NCI-H748 treated with DMSO at 0.1 percent for 48 hours (cell line): ENCODE measurements around the gene EFNB2.

Experiments
- DNase-seq: peaks from one replicate; lab custom pipeline; 2025; lab: John Stamatoyannopoulos, UW

EFNB2 gene

GRCh38 chr13:106525865-106526264, 9.6 kb downstream of the EFNB2 start:
- no peak for DNase-seq

DNA sequence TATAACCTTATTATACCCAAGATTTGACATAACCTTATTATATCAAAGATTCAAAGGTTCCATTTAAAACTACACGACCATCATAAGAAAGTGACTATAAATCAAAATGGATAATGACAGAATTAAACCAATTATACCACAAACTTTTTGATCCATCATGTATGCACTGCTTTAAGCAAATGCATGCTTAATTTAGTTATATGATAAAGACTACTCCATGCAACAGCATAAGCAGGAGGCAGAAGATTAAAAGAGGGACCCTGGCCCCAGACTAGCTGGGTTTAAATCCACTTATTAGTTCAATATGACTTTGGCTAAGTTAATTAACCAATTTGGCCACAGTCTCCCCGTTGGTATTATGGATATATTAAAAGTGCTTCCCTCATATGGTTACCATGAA, 11.4 kb downstream of the EFNB2 start:
- DNase-seq: no peak

GRCh38 chr13:106523576-106523975, 11.9 kb downstream of the EFNB2 start:
- no peak for DNase-seq

GRCh38 chr13:106522898-106523525, 12.4 kb downstream of the EFNB2 start:
- no peak for DNase-seq

DNA sequence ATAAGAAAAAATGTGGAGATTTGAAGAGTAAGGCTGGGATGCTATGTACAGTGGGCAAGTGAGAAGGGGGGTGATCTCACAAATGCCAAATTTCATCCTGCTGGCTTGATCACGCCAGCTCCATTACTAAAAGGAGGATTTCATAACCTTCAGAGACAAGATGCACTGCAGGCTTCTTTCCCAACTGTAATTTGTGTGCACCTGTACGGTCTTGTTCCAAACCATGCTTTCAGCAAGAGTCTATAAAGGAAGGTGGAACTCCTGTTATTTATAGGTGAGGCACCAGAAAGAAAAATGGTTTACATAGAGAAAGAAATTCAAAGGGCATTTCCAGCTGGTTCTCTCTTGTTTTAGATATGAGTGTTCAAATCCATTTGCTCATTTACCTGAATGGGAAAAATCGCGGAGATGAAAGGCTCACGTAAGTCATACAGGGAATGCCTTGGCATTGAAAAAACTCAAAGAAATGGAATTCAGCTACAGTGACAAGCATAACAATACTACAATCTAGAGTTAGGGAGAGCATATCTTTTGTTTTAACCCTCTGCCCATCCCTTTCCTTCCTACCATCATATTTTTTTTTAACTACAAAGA, 13.3 kb downstream of the EFNB2 start:
- no peak for DNase-seq

DNA sequence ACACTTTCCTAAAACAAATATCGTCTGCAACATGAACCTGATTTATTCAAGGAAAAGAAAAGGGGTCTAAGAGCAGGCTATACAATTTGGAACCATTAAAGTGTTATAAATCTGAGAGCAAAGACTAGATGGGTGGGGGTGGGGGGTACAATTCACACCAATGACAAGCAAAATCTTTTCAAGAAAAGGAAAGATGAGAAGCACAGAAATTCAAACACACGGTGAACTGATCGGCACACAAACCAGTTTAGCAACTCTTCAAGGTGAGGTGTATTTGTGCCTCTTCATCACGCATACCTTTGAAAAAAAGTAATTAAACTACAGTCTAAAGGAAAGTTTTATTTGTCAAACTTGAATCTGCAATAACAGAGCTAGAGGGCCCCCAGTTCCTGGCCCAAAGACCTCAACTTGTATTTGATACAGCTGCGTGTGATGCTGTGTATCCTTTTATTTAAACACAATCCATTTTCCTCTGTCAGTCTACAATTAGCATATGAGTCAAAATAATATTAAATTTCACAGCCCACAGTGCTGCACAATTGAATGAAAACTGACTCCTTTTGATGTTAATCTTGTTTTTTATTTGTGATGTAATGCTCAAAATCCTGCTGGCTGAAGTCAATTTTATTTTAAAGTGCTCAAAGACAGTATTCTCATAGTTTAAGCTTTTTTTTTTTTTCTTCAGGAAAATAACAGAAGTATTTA, 14.2 kb downstream of the EFNB2 start:
- DNase-seq: peak; percentile 74

DNA sequence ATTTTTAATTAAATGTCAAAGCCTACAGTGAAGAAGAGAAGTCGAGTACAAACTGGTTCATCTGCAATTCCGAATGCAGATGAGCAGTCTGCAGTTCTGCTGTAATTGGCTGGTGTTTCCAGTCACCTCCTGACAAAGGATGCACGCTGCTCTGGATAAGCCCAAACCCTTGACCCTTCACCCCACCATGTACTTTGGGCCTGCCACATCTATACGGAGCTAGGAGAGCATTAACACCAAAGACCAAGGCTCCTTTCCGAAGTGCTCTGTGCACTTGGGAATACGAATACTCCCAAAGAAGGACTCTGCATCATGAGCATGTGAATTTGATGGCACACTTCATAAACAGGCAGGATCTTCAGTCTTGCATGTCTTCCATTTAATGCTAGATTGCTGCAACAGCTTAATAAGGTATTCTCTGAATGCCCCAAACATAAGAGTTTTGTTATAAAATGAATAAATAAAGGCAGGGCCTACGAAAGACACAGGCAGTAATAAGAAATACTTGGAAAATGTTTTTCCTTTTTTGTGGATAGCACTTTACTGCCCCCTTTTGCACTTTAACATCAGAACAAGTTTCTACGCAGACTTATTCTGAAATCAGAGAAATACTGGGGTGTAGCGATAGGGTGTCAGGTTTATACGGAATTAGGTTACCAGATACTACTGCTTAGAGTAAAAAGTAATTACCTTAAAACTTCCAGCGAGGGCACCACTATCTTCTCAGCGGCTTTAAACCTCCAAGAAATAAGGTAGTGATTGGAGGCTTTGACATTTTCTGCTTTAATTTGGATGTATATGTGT, 15.0 kb downstream of the EFNB2 start:
- DNase-seq: peak; percentile 41

GRCh38 chr13:106518512-106518911, 16.9 kb downstream of the EFNB2 start:
- no peak for DNase-seq

GRCh38 chr13:106517109-106517847, 18.2 kb downstream of the EFNB2 start:
- DNase-seq: no peak

GRCh38 chr13:106515635-106516254, 19.7 kb downstream of the EFNB2 start:
- DNase-seq: no peak

DNA sequence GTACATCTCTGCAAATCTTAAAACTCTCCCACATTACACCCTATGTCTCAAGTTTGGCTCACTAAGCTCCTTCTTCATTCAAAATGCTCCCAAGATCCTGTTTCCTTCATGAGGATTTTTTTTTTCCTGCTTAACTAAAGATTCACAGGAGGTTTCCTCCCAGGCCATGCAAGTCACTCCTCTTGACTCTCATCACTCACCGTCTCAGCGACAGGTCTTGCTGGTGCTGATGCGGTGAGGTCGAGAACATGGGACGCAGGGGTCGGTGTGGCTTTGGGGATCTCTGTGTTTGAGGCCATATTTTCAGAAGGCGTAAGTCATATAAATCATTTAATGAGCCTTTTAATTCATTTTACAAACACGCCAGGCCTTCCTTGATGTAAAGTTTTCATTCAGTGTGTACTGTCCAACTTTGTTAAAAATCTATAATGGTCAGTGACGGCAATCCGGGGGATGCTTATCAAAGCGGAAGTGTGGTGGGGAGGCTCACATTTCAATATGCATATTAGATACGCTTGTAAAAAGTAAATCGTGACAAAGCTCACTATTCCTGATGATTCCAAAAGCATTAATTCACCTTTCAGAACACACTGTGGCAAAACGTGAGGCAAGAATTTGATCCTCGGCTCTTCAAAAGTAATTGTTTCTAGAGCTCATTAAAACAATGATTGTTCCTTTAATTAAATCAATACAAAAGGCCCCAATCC, 20.4 kb downstream of the EFNB2 start:
- no peak for DNase-seq

- DNase-seq: no peak
These were observed 22.2 kb downstream of the EFNB2 start for GRCh38 chr13:106513025-106513983.

GRCh38 chr13:106507560-106508274, 27.7 kb downstream of the EFNB2 start:
- no peak for DNase-seq

DNA sequence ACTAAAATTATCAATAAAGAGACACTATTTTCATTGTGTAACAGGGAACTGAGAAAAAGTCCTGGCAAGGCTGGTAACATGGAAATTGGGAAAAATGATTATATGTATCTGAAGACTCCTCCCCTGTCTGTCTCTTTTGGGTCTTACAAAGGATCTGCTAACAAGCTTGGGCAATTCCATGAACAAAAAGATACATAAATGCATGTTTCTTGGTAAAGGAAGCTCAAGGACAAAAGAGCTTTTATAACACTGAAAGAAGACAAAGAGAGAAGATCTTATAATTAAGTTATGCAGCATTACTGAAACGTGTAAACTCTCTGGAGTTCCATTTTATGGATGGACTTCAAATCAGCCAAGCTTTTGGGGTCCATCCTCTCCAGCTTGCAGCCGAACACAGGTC, 29.2 kb downstream of the EFNB2 start:
- no peak for DNase-seq

- no peak for DNase-seq
These were observed 29.7 kb downstream of the EFNB2 start for GRCh38 chr13:106505732-106506131.

GRCh38 chr13:106505295-106505694, 30.2 kb downstream of the EFNB2 start:
- DNase-seq: no peak

DNA sequence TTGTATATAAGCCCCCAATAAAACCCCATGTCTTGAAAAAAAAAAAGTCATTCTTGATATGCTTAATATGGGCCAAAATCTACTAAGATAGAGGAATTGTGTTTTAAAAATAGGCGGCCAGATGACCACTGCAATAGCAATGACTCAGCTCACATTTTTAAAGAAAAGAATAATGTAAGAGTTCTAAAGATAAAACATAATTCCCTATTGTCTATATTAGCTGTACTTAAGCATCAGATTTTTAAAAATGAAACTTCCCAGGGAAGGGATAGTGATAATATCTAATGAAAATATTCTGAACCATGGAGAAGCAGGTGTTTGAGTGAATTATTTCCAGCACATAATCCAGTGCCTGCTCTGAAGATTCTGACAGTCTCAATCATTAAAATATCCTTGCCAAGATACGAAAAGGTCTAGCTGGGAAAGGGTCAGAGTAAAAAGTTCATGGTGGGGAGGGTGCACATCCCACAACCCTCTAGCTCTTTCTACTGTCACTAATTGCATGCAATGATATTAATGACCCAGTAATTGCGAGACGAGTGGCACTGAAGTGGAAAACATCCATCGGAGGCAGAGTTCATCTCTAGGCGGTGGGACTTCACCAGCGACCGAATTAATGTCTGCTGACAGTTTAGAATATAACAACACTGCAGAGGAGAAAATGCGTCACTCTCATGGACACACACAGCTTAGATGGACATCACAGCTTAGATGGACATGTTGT, 31.6 kb downstream of the EFNB2 start:
- no peak for DNase-seq

DNA sequence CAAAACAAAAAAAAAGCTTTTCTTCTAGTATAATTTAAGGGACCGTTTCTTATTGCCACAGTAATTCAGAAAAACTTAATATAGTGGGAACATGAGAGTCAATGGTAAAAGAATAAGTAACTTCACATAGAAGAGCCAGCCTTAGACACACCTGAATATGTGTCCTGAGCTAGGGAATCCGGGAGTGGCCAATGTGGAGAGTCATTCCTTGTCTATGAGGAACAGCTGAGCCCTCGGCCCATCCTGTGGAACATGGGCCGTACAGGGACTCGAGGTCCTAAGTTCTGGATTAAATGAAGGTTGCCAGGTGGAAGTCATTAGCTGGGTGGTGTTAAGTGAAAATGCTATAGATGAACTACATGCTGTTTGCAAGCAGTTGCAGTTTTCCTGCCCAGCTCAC, 32.2 kb downstream of the EFNB2 start:
- DNase-seq: no peak
